ENCODE data around the gene DUSP28.

DNA sequence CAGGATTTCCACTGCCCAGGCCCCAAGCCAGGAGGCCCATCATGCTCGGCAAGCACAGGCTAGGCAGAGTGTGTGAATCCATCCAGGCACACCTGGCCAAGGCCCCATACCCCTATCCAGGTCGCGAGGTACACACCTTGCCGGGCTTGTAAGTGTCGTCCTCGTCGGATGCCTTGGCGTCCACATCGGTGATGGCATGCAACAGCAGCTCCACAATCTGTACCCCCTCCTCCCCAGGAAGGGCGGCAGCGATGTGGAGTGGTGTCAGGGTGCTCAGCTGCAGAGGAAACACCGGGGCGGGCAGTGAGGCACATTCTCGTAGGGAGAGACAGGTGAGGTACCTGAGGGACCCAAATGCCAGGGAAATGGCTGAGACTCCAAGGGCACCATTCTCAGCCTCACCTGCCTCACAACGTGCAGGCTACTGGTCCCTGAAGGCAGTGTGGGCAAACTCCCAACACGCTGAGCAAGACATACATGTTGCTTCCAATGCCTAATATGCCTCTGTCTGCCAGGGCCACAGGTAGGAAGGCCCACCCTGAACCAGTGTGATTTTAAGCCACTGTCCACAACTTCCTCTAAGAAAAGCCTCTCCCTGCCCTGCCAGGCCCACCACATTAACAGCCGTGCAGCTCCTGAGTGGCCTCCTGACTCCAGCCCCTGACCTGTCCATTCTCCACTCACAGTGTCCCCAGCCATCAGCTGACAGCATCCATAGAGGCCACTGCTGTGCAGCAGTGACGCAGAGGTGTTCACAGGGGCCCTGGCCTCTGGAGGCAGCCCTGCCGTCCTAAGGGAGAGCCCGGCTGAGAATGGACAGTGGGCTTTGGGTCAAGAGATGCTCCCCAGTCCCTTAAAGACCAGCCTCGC, 47.3 kb upstream of the DUSP28 start:
- TF ChIP-seq, protein P1, sequence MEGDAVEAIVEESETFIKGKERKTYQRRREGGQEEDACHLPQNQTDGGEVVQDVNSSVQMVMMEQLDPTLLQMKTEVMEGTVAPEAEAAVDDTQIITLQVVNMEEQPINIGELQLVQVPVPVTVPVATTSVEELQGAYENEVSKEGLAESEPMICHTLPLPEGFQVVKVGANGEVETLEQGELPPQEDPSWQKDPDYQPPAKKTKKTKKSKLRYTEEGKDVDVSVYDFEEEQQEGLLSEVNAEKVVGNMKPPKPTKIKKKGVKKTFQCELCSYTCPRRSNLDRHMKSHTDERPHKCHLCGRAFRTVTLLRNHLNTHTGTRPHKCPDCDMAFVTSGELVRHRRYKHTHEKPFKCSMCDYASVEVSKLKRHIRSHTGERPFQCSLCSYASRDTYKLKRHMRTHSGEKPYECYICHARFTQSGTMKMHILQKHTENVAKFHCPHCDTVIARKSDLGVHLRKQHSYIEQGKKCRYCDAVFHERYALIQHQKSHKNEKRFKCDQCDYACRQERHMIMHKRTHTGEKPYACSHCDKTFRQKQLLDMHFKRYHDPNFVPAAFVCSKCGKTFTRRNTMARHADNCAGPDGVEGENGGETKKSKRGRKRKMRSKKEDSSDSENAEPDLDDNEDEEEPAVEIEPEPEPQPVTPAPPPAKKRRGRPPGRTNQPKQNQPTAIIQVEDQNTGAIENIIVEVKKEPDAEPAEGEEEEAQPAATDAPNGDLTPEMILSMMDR (IDR thresholded peaks at IDR 0.05) = no peak
- TF ChIP-seq POLR2A (IDR thresholded peaks at IDR 0.05) = no peak
